Measurements from ENCODE around the gene UBE2E2.

DNA sequence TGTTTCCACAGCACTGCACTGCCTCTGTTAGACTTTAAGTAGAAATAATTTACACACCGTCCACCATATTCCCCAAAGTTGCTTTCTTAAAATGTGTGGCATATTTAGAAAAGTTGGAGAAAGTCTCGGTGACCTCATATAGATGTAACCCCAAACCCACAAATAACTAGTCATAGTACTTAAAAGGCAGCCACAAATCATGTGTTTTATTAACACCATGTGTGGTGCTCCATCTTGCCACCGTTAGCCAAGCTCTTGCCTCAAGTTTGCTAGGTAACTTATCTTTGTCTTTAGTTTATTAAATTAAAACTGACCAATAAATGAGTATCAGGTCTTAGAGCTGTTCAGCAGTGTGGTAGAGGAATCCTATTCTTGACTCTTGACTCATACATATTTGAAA is 257.9 kb downstream of the UBE2E2 start:
- no peak for TF ChIP-seq EZH2phosphoT487 (IDR thresholded peaks at IDR 0.05; ENCODE audit: insufficient read depth, low read depth)
- no peak for TF ChIP-seq EZH2 (IDR thresholded peaks at IDR 0.05; ENCODE audit: insufficient read depth, poor library complexity, severe bottlenecking)
